Loucy (cell line): ENCODE results near the gene BBIP1.

Experiments used
- EZH2phosphoT487 ChIP-seq: fragments of 200-600 bp; IDR thresholded peaks from 2 replicates; pipeline ENCODE4 v1.6.1; 2018; ENCODE audit warnings: antibody characterized with exemption, mild to moderate bottlenecking, moderate library complexity, borderline replicate concordance
- TF ChIP-seq, protein P1 (sequence below): fragments of 200-600 bp; sonication (generic); conservative IDR thresholded peaks from 2 replicates; pipeline ENCODE4 v1.5.1; 2014; ENCODE audit warnings: mild to moderate bottlenecking, antibody characterized with exemption, low read length

DNA sequence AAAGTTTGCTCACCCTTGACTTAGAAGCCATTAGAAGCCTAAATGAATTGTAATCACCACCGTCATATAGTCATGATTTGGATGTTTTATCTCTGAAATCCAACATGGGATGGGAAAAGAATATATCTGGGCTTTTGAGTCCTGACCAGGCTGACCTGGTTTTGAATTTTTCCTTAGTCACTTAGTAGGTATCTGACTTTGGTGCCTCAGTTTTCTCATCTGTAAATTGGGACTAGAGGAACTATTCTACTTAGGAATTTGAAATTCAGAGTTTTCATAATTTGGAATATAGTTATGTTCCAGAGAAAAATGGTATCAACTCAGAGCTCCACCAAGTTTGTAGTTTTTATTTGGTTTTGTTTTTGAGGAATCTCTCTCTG, 41.3 kb upstream of the BBIP1 start:
- TF ChIP-seq, protein P1, sequence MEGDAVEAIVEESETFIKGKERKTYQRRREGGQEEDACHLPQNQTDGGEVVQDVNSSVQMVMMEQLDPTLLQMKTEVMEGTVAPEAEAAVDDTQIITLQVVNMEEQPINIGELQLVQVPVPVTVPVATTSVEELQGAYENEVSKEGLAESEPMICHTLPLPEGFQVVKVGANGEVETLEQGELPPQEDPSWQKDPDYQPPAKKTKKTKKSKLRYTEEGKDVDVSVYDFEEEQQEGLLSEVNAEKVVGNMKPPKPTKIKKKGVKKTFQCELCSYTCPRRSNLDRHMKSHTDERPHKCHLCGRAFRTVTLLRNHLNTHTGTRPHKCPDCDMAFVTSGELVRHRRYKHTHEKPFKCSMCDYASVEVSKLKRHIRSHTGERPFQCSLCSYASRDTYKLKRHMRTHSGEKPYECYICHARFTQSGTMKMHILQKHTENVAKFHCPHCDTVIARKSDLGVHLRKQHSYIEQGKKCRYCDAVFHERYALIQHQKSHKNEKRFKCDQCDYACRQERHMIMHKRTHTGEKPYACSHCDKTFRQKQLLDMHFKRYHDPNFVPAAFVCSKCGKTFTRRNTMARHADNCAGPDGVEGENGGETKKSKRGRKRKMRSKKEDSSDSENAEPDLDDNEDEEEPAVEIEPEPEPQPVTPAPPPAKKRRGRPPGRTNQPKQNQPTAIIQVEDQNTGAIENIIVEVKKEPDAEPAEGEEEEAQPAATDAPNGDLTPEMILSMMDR = no peak
- no peak for TF ChIP-seq EZH2phosphoT487
